K562 (cell line): ENCODE measurements around the gene EFCC1. TPM values are rescaled to one million over a fixed set of nuclear protein-coding genes. Genes with fewer than 3 reads are reported as not detected.
A peak's percentile ranks its signal among the peaks of the same experiment; 100 is the strongest.

Experiments
- CCNT2 ChIP-seq: IDR thresholded peaks from 2 replicates; pipeline ENCODE4 v1.6.1; 2011; ENCODE audit warnings: borderline replicate concordance, low read depth, mild to moderate bottlenecking, moderate library complexity, mixed read lengths, low read length; ENCODE audit not compliant: insufficient read length; ENCODE audit errors: extremely low read depth
- E2F1 ChIP-seq: sonication (generic); formaldehyde crosslinking; IDR thresholded peaks from 2 replicates; pipeline ENCODE4 v1.8.1; 2023; ENCODE audit warnings: mild to moderate bottlenecking, missing genetic modification reagents, moderate library complexity
- ESRRA ChIP-seq: fragments of 450-650 bp; IDR thresholded peaks from 2 replicates; pipeline ENCODE4 v1.6.1; 2014; ENCODE audit warnings: low read depth, mild to moderate bottlenecking, moderate library complexity, borderline replicate concordance
- KDM1A ChIP-seq, 2 experiments: fragments of 450-650 bp; IDR thresholded peaks; 2 replicates each; pipeline ENCODE4 v1.6.1; 2016; ENCODE audit warnings: mild to moderate bottlenecking in 2 of 2
- RAD21 ChIP-seq, 2 experiments: fragments of 250-450 bp in 1 of 2; fragments of 450-650 bp in 1 of 2; sonication (Bioruptor Pico) in 1 of 2; formaldehyde crosslinking in 1 of 2; IDR thresholded peaks in 1 of 2; conservative IDR thresholded peaks in 1 of 2; 2 replicates each; pipeline versions ENCODE4 v1.4.0 to v1.8.0; 2020 to 2022; ENCODE audit warnings: mild to moderate bottlenecking in 2 of 2, moderate library complexity in 1 of 2
- TAF1 ChIP-seq: IDR thresholded peaks from 2 replicates; pipeline ENCODE4 v1.6.1; 2011; ENCODE audit warnings: mild to moderate bottlenecking, low read length, moderate library complexity; ENCODE audit not compliant: insufficient read depth, control insufficient read depth, severe bottlenecking; ENCODE audit errors: extremely low read depth
- ZNF318 ChIP-seq, 2 experiments: fragments of 450-650 bp; IDR thresholded peaks; 2 replicates each; pipeline ENCODE4 v1.6.1; 2016; ENCODE audit warnings: mild to moderate bottlenecking in 2 of 2, borderline replicate concordance in 1 of 2, low read depth in 1 of 2, moderate library complexity in 1 of 2
- ZNF395 ChIP-seq: fragments of 200-800 bp; sonication (Bioruptor generic); IDR thresholded peaks from 2 replicates; pipeline ENCODE4 v1.6.1; 2017; ENCODE audit warnings: missing genetic modification characterization, missing compliant biosample characterization
- ZNF512 ChIP-seq: IDR thresholded peaks from 2 replicates; pipeline ENCODE4 v1.6.1; 2016; ENCODE audit warnings: missing genetic modification characterization, missing compliant biosample characterization
- polyA plus RNA-seq, 8 experiments: library from polyadenylated mRNA; depleted of rRNA in 4 of 8; stranded (reverse) in 5 of 8; unstranded in 3 of 8; fragments of >200 nt; fragmentation: Nextera tagmentation in 2 of 8; fragmentation: Illumina TruSeq in 1 of 8; extraction: Ambion mirVana in 2 of 8; extraction: Trizol in 1 of 8; gene quantifications; 2 replicates each; pipeline versions ENCODE4 v1.2.1 to v1.2.3, GENCODE V29; 2011 to 2014; ENCODE audit warnings: inconsistent platforms in 1 of 8, missing spikeins in 1 of 8
- total RNA-seq, 7 experiments: library from RNA; depleted of rRNA in 6 of 7; stranded (reverse); fragments of >200 nt in 6 of 7; fragmentation: Illumina TruSeq in 2 of 7; extraction: Trizol in 2 of 7; gene quantifications; 2 replicates each; pipeline versions ENCODE4 v1.2.1 to v1.2.3, GENCODE V29; 2011 to 2021; ENCODE audit warnings: low replicate concordance in 1 of 7

EFCC1 gene
- total and polyA plus RNA-seq, 9 of the 15 experiments (the other 6 are each of a cell fraction or from before 2014, with no cell fraction given) = not detected

- TF ChIP-seq ZNF318 (IDR thresholded peaks at IDR 0.05; ENCODE audit: borderline replicate concordance in 1 of 2, low read depth in 1 of 2) = no peak
- 0 out of 2 replicates have a peak, but pooled peaks have one; percentile 25 for TF ChIP-seq ZNF395 (CRISPR knock-in tag)
- no peak for TF ChIP-seq KDM1A (IDR thresholded peaks at IDR 0.05)
- TF ChIP-seq RAD21 (CRISPR knock-in tag; conservative IDR thresholded peaks at IDR 0.05 in 1 of 2, IDR thresholded peaks at IDR 0.05 in 1 of 2) = peak; percentile 32 to 50
- TF ChIP-seq ESRRA = 0 out of 2 replicates have a peak, but pooled peaks have one; percentile 31
- peak; percentile 49; the same call in 1 of the 2 replicates for TF ChIP-seq E2F1
- peak; percentile 30 for TF ChIP-seq TAF1
- TF ChIP-seq CCNT2 = peak; percentile 43
- no peak for TF ChIP-seq ZNF512 (tag)
These were observed 25.8 kb downstream of the EFCC1 start (continued) for GRCh38 chr3:129026728-129027543.
